ENCODE measurements around the gene NFASC.

The NFASC gene

GRCh38 chr1:204830747-204831146 lies 39.9 kb upstream of the NFASC start:
- Histone ChIP-seq H3K36me3 (ENCODE audit: control insufficient read depth in 4 of 4, insufficient read depth in 4 of 4, low read length in 3 of 4) (no peaks in the 10 kb centered on the region), H3K27me3 (replicated peaks in 2 of 5; ENCODE audit: control insufficient read depth in 4 of 5, insufficient read depth in 5 of 5, low read length in 4 of 5) (peaks cover 7 to 85% (median 35%) of the 10 kb centered on the region in 5 experiments), H3K4me1 (ENCODE audit: control extremely low read depth in 1 of 4, control insufficient read depth in 4 of 4, insufficient read depth in 4 of 4, low read length in 3 of 4) (peaks cover 0 to 8% (median 3%) of the 10 kb centered on the region in 4 experiments), H3K4me3 (ENCODE audit: control insufficient read depth in 1 of 7, extremely low read depth in 1 of 7, insufficient read depth in 4 of 7, low read depth in 2 of 7, low read length in 6 of 7) (no peak overlapping the region), H3K9me3 (ENCODE audit: control extremely low read depth in 1 of 5, control insufficient read depth in 4 of 5, insufficient read depth in 2 of 5, low read depth in 1 of 5, low read length in 4 of 5) (no peaks in the 10 kb centered on the region), H3K27ac (ENCODE audit: insufficient read depth in 1 of 2, low read depth in 1 of 2, low read length in 2 of 2, poor library complexity in 1 of 2, severe bottlenecking in 2 of 2) (no peak overlapping the region)
- no peak for DNase-seq
- ChIA-PET POLR2A (no interaction called here), CTCF (interaction anchor here (1.5 kb wide), 1 partner anchor 111 kb away, joined by 4 read pairs; no protein-coding TSS in a partner anchor)
- 79% methylated on average over 5 of the region's 8 CpGs for WGBS (ENCODE audit: insufficient coverage)

- Histone ChIP-seq H3K4me3 (ENCODE audit: control insufficient read depth in 1 of 7, extremely low read depth in 1 of 7, insufficient read depth in 4 of 7, low read depth in 2 of 7, low read length in 6 of 7) (no peak overlapping the region), H3K9me3 (ENCODE audit: control extremely low read depth in 1 of 5, control insufficient read depth in 4 of 5, insufficient read depth in 2 of 5, low read depth in 1 of 5, low read length in 4 of 5) (no peaks in the 10 kb centered on the region), H3K36me3 (ENCODE audit: control insufficient read depth in 4 of 4, insufficient read depth in 4 of 4, low read length in 3 of 4) (no peaks in the 10 kb centered on the region), H3K27me3 (replicated peaks in 2 of 5; ENCODE audit: control insufficient read depth in 4 of 5, insufficient read depth in 5 of 5, low read length in 4 of 5) (peaks cover 5 to 82% (median 35%) of the 10 kb centered on the region in 5 experiments), H3K27ac (ENCODE audit: insufficient read depth in 1 of 2, low read depth in 1 of 2, low read length in 2 of 2, poor library complexity in 1 of 2, severe bottlenecking in 2 of 2) (no peak overlapping the region), H3K4me1 (ENCODE audit: control extremely low read depth in 1 of 4, control insufficient read depth in 4 of 4, insufficient read depth in 4 of 4, low read length in 3 of 4) (peaks cover 0 to 8% (median 3%) of the 10 kb centered on the region in 4 experiments)
- ChIA-PET POLR2A (no interaction called here), CTCF (interaction anchor here (1.5 kb wide), 1 partner anchor 110 kb away, joined by 4 read pairs; no protein-coding TSS in a partner anchor)
- WGBS (ENCODE audit: insufficient coverage), result 39% methylated on average over 3 of the region's 3 CpGs
- DNase-seq, result no peak
Measured at GRCh38 chr1:204831186-204831585, 39.5 kb upstream of the NFASC start.

GRCh38 chr1:204834336-204834735 lies 36.3 kb upstream of the NFASC start:
- H3K9me3 ChIP-seq (ENCODE audit: control extremely low read depth in 1 of 5, control insufficient read depth in 4 of 5, insufficient read depth in 2 of 5, low read depth in 1 of 5, low read length in 4 of 5), result no peaks in the 10 kb centered on the region
- H3K27ac ChIP-seq (ENCODE audit: insufficient read depth in 1 of 2, low read depth in 1 of 2, low read length in 2 of 2, poor library complexity in 1 of 2, severe bottlenecking in 2 of 2), result no peak overlapping the region
- no peak for DNase-seq
- H3K4me1 ChIP-seq (ENCODE audit: control extremely low read depth in 1 of 4, control insufficient read depth in 4 of 4, insufficient read depth in 4 of 4, low read length in 3 of 4), result no peaks in the 10 kb centered on the region
- CTCF ChIA-PET, result no interaction called here
- H3K27me3 ChIP-seq (replicated peaks in 2 of 5; ENCODE audit: control insufficient read depth in 4 of 5, insufficient read depth in 5 of 5, low read length in 4 of 5), result peaks cover 2 to 52% (median 17%) of the 10 kb centered on the region in 5 experiments
- no peaks in the 10 kb centered on the region for H3K36me3 ChIP-seq (ENCODE audit: control insufficient read depth in 4 of 4, insufficient read depth in 4 of 4, low read length in 3 of 4)
- POLR2A ChIA-PET, result no interaction called here
- no peak overlapping the region for H3K4me3 ChIP-seq (ENCODE audit: control insufficient read depth in 1 of 7, extremely low read depth in 1 of 7, insufficient read depth in 4 of 7, low read depth in 2 of 7, low read length in 6 of 7)
- WGBS (ENCODE audit: insufficient coverage), result 13% methylated on average over 3 of the region's 5 CpGs

- 56% methylated on average over 1 of the region's 4 CpGs for WGBS (ENCODE audit: insufficient coverage)
- no peaks in the 10 kb centered on the region for H3K4me1 ChIP-seq (ENCODE audit: control extremely low read depth in 1 of 4, control insufficient read depth in 4 of 4, insufficient read depth in 4 of 4, low read length in 3 of 4)
- DNase-seq, result no peak
- no peaks in the 10 kb centered on the region for H3K9me3 ChIP-seq (ENCODE audit: control extremely low read depth in 1 of 5, control insufficient read depth in 4 of 5, insufficient read depth in 2 of 5, low read depth in 1 of 5, low read length in 4 of 5)
- no peak overlapping the region for H3K4me3 ChIP-seq (ENCODE audit: control insufficient read depth in 1 of 7, extremely low read depth in 1 of 7, insufficient read depth in 4 of 7, low read depth in 2 of 7, low read length in 6 of 7)
- H3K27me3 ChIP-seq (replicated peaks in 2 of 5; ENCODE audit: control insufficient read depth in 4 of 5, insufficient read depth in 5 of 5, low read length in 4 of 5), result peaks cover 2 to 48% (median 15%) of the 10 kb centered on the region in 5 experiments
- POLR2A ChIA-PET, result no interaction called here
- H3K36me3 ChIP-seq (ENCODE audit: control insufficient read depth in 4 of 4, insufficient read depth in 4 of 4, low read length in 3 of 4), result no peaks in the 10 kb centered on the region
- CTCF ChIA-PET, result no interaction called here
- H3K27ac ChIP-seq (ENCODE audit: insufficient read depth in 1 of 2, low read depth in 1 of 2, low read length in 2 of 2, poor library complexity in 1 of 2, severe bottlenecking in 2 of 2), result no peak overlapping the region
Measured at GRCh38 chr1:204834752-204835151, 35.9 kb upstream of the NFASC start.

- WGBS (ENCODE audit: insufficient coverage), result 89% methylated on average over 3 of the region's 3 CpGs
- DNase-seq, result no peak
- no peak overlapping the region for H3K4me3 ChIP-seq (ENCODE audit: control insufficient read depth in 1 of 7, extremely low read depth in 1 of 7, insufficient read depth in 4 of 7, low read depth in 2 of 7, low read length in 6 of 7)
- H3K27me3 ChIP-seq (replicated peaks in 2 of 5; ENCODE audit: control insufficient read depth in 4 of 5, insufficient read depth in 5 of 5, low read length in 4 of 5), result peaks cover 2 to 38% (median 12%) of the 10 kb centered on the region in 5 experiments
- no peaks in the 10 kb centered on the region for H3K9me3 ChIP-seq (ENCODE audit: control extremely low read depth in 1 of 5, control insufficient read depth in 4 of 5, insufficient read depth in 2 of 5, low read depth in 1 of 5, low read length in 4 of 5)
- H3K27ac ChIP-seq (ENCODE audit: insufficient read depth in 1 of 2, low read depth in 1 of 2, low read length in 2 of 2, poor library complexity in 1 of 2, severe bottlenecking in 2 of 2), result no peak overlapping the region
- CTCF ChIA-PET, result no interaction called here
- no peaks in the 10 kb centered on the region for H3K4me1 ChIP-seq (ENCODE audit: control extremely low read depth in 1 of 4, control insufficient read depth in 4 of 4, insufficient read depth in 4 of 4, low read length in 3 of 4)
- H3K36me3 ChIP-seq (ENCODE audit: control insufficient read depth in 4 of 4, insufficient read depth in 4 of 4, low read length in 3 of 4), result no peaks in the 10 kb centered on the region
- POLR2A ChIA-PET, result interaction anchor here (0.7 kb wide), 1 partner anchor 247 kb away, joined by 3 read pairs; no protein-coding TSS in a partner anchor
Measured at GRCh38 chr1:204835737-204836136, 34.9 kb upstream of the NFASC start.

GRCh38 chr1:204836856-204837255 lies 33.8 kb upstream of the NFASC start:
- ChIA-PET CTCF (interaction anchor here (1.0 to 1.1 kb wide), 3 partner anchors 12 to 32 kb away, joined by 3 read pairs; no protein-coding TSS in a partner anchor), POLR2A (no interaction called here)
- Histone ChIP-seq H3K36me3 (ENCODE audit: control insufficient read depth in 4 of 4, insufficient read depth in 4 of 4, low read length in 3 of 4) (no peaks in the 10 kb centered on the region), H3K9me3 (ENCODE audit: control extremely low read depth in 1 of 5, control insufficient read depth in 4 of 5, insufficient read depth in 2 of 5, low read depth in 1 of 5, low read length in 4 of 5) (no peaks in the 10 kb centered on the region), H3K27me3 (replicated peaks in 2 of 5; ENCODE audit: control insufficient read depth in 4 of 5, insufficient read depth in 5 of 5, low read length in 4 of 5) (peaks cover 0 to 27% (median 8%) of the 10 kb centered on the region in 5 experiments), H3K4me3 (ENCODE audit: control insufficient read depth in 1 of 7, extremely low read depth in 1 of 7, insufficient read depth in 4 of 7, low read depth in 2 of 7, low read length in 6 of 7) (no peak overlapping the region), H3K4me1 (ENCODE audit: control extremely low read depth in 1 of 4, control insufficient read depth in 4 of 4, insufficient read depth in 4 of 4, low read length in 3 of 4) (no peaks in the 10 kb centered on the region), H3K27ac (ENCODE audit: insufficient read depth in 1 of 2, low read depth in 1 of 2, low read length in 2 of 2, poor library complexity in 1 of 2, severe bottlenecking in 2 of 2) (no peak overlapping the region)
- no peak for DNase-seq
- 88% methylated on average over 1 of the region's 1 CpG for WGBS (ENCODE audit: insufficient coverage)

GRCh38 chr1:204837440-204838084 lies 33.1 kb upstream of the NFASC start:
- no peaks in the 10 kb centered on the region for H3K9me3 ChIP-seq (ENCODE audit: control extremely low read depth in 1 of 5, control insufficient read depth in 4 of 5, insufficient read depth in 2 of 5, low read depth in 1 of 5, low read length in 4 of 5)
- no peaks in the 10 kb centered on the region for H3K4me1 ChIP-seq (ENCODE audit: control extremely low read depth in 1 of 4, control insufficient read depth in 4 of 4, insufficient read depth in 4 of 4, low read length in 3 of 4)
- CTCF ChIA-PET, result interaction anchor here (1.0 to 1.1 kb wide), 3 partner anchors 11 to 33 kb away, joined by 3 read pairs; no protein-coding TSS in a partner anchor
- H3K4me3 ChIP-seq (ENCODE audit: control insufficient read depth in 1 of 7, extremely low read depth in 1 of 7, insufficient read depth in 4 of 7, low read depth in 2 of 7, low read length in 6 of 7), result no peak overlapping the region
- H3K36me3 ChIP-seq (ENCODE audit: control insufficient read depth in 4 of 4, insufficient read depth in 4 of 4, low read length in 3 of 4), result no peaks in the 10 kb centered on the region
- peak; percentile 37 to 66 (median 63) for DNase-seq
- 30% methylated on average over 4 of the region's 7 CpGs for WGBS (ENCODE audit: insufficient coverage)
- POLR2A ChIA-PET, result no interaction called here
- H3K27ac ChIP-seq (ENCODE audit: insufficient read depth in 1 of 2, low read depth in 1 of 2, low read length in 2 of 2, poor library complexity in 1 of 2, severe bottlenecking in 2 of 2), result no peak overlapping the region
- peaks cover 0 to 21% (median 3%) of the 10 kb centered on the region in 5 experiments for H3K27me3 ChIP-seq (replicated peaks in 2 of 5; ENCODE audit: control insufficient read depth in 4 of 5, insufficient read depth in 5 of 5, low read length in 4 of 5)
